ENCODE data around the gene AHCYL2. TPM values are rescaled to one million over a fixed set of nuclear protein-coding genes. Genes with fewer than 3 reads are reported as not detected.
"Not testable (repeated sequence)": the region's sequence is repeated elsewhere in the genome, so short reads cannot be mapped to it uniquely, and the experiment has no call there.

The AHCYL2 gene
- total RNA-seq, 2 donors from 2014 or later, result 11.2 to 13.6 TPM

GRCh38 chr7:129388333-129389098 lies 163.7 kb downstream of the AHCYL2 start:
- intact Hi-C loops (cut with DNase I), result no loop called here
- DNase-seq (ENCODE audit: low spot score), result no peak

GRCh38 chr7:129389829-129390228 lies 165.0 kb downstream of the AHCYL2 start:
- DNase-seq (ENCODE audit: low spot score), result no peak
- intact Hi-C loops (cut with DNase I), result no loop called here

- intact Hi-C loops (cut with DNase I), result no loop called here
- DNase-seq (ENCODE audit: low spot score), result no peak
These were observed 165.5 kb downstream of the AHCYL2 start for GRCh38 chr7:129390314-129390713.

- intact Hi-C loops (cut with DNase I), result no loop called here
- DNase-seq (ENCODE audit: low spot score), result no peak
These were observed 166.8 kb downstream of the AHCYL2 start for GRCh38 chr7:129391546-129392171.

GRCh38 chr7:129393255-129393654 lies 168.4 kb downstream of the AHCYL2 start:
- DNase-seq (ENCODE audit: low spot score), result no peak
- intact Hi-C loops (cut with DNase I), result no loop called here

- no peak for DNase-seq (ENCODE audit: low spot score)
- intact Hi-C loops (cut with DNase I), result no loop called here
These were observed 169.3 kb downstream of the AHCYL2 start for GRCh38 chr7:129394101-129394500.

- intact Hi-C loops (cut with DNase I), result no loop called here
- no peak for DNase-seq (ENCODE audit: low spot score)
These were observed 170.4 kb downstream of the AHCYL2 start for GRCh38 chr7:129394982-129395914.

- intact Hi-C loops (cut with DNase I), result no loop called here
- no peak for DNase-seq (ENCODE audit: low spot score)
These were observed 176.6 kb downstream of the AHCYL2 start for GRCh38 chr7:129401228-129401966.

- no peak for DNase-seq (ENCODE audit: low spot score)
- intact Hi-C loops (cut with DNase I), result no loop called here
These were observed 177.4 kb downstream of the AHCYL2 start for GRCh38 chr7:129401967-129402860.

- DNase-seq (ENCODE audit: low spot score), result no peak
These were observed 180.7 kb downstream of the AHCYL2 start for GRCh38 chr7:129405527-129405926.

GRCh38 chr7:129410238-129410637 lies 185.4 kb downstream of the AHCYL2 start:
- DNase-seq (ENCODE audit: low spot score); intact Hi-C loops (cut with DNase I): not testable (repeated sequence)

More at GRCh38 chr7:129405527-129405926, 180.7 kb downstream of the AHCYL2 start:
- intact Hi-C loops (cut with DNase I), result no loop called here

- intact Hi-C loops (cut with DNase I), result no loop called here
- DNase-seq (ENCODE audit: low spot score), result no peak
These were observed 187.7 kb downstream of the AHCYL2 start for GRCh38 chr7:129412501-129412900.

GRCh38 chr7:129417073-129417472 lies 192.2 kb downstream of the AHCYL2 start:
- intact Hi-C loops (cut with DNase I), result no loop called here
- DNase-seq (ENCODE audit: low spot score), result no peak

GRCh38 chr7:129421717-129422250 lies 197.0 kb downstream of the AHCYL2 start:
- intact Hi-C loops (cut with DNase I), result no loop called here
- DNase-seq (ENCODE audit: low spot score), result no peak

- no peak for DNase-seq (ENCODE audit: low spot score)
- intact Hi-C loops (cut with DNase I), result no loop called here
These were observed 197.9 kb downstream of the AHCYL2 start for GRCh38 chr7:129422727-129423126.

- intact Hi-C loops (cut with DNase I), result no loop called here
- no peak for DNase-seq (ENCODE audit: low spot score)
These were observed 199.0 kb downstream of the AHCYL2 start for GRCh38 chr7:129423700-129424410.

- DNase-seq (ENCODE audit: low spot score), result no peak
- intact Hi-C loops (cut with DNase I), result no loop called here
These were observed 201.7 kb downstream of the AHCYL2 start for GRCh38 chr7:129426482-129426881.

All from posterior vena cava (tissue), 2 donors.